HL-60 (cell line): ENCODE data around the gene BEGAIN.

Experiments
- CTCF ChIP-seq: IDR thresholded peaks from one replicate; pipeline ENCODE4 v1.5.1; 2011; ENCODE audit warnings: low read length, control low read depth, inconsistent platforms; ENCODE audit not compliant: insufficient read depth
- GABPA ChIP-seq: IDR thresholded peaks from 2 replicates; pipeline ENCODE4 v1.6.1; 2012; ENCODE audit warnings: low read depth
- POLR2AphosphoS5 ChIP-seq: IDR thresholded peaks from 2 replicates; pipeline ENCODE4 v1.6.1; 2012; ENCODE audit warnings: low read depth
- REST ChIP-seq: IDR thresholded peaks from 2 replicates; pipeline ENCODE4 v1.6.1; 2012; ENCODE audit warnings: low read depth; ENCODE audit not compliant: insufficient replicate concordance
- SPI1 ChIP-seq: IDR thresholded peaks from 2 replicates; pipeline ENCODE4 v1.6.1; 2012; ENCODE audit warnings: low read depth, mild to moderate bottlenecking, borderline replicate concordance

- TF ChIP-seq CTCF, result no peak
- no peak for TF ChIP-seq REST
- TF ChIP-seq POLR2AphosphoS5, result no peak
- TF ChIP-seq GABPA, result no peak
- no peak for TF ChIP-seq SPI1
Observed at GRCh38 chr14:100548939-100549338, 38.3 kb downstream of the BEGAIN start.
